Measurements from ENCODE around the gene UNC5C.

UNC5C gene

DNA sequence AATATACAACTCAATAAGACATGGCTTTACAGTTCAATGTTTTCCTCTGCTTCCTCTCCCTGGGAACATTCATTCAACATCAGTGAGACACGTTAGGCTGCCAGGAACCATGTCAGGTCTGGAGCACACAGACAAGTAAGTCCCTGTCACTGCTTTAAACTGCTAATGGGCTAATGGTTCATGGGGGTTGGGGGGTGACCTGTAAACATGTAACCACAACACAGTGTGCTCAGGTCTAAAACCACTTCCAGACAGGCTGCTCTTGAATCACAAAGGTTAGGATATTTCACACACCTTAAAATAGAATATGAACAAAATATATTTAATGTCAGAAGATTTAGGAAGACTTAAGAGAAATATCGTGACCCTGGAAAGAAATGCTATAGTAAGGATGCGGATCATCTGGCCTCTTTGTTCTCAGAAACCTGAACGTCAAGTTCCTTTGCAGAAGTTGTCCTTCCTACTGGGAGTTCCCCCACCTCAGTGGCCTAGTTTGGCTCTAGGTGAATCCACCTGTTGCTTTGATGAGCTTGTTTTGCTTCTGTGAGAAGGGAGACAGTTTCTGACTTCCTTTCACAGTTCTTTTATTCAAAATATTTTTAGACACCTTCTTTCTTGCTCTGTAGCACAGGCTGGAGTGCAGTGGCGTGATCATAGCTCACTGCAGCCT is 359.9 kb downstream of the UNC5C start:
- Histone ChIP-seq H3K4me1 (ENCODE audit: insufficient read depth, low read length, severe bottlenecking) (no peaks in the 10 kb centered on the region), H2AFZ (ENCODE audit: low read length) (no peak overlapping the region), H3K27ac (ENCODE audit: low read depth, low read length, poor library complexity, severe bottlenecking) (no peak overlapping the region), H3K4me3 (ENCODE audit: low read depth, low read length, poor library complexity, severe bottlenecking) (no peak overlapping the region), H3K27me3 (ENCODE audit: insufficient read depth, low read length) (no peaks in the 10 kb centered on the region), H3K36me3 (ENCODE audit: insufficient read depth, low read length) (no peaks in the 10 kb centered on the region), H3K9ac (ENCODE audit: low read length) (no peak overlapping the region), H3K4me2 (ENCODE audit: low read length) (no peak overlapping the region), H3K79me2 (ENCODE audit: insufficient read depth, low read length) (no peaks in the 10 kb centered on the region), H3K9me2 (ENCODE audit: low read depth, low read length) (no peaks in the 10 kb centered on the region), H3K9me3 (ENCODE audit: low read length) (no peaks in the 10 kb centered on the region), H3F3A (ENCODE audit: insufficient read depth, low read length) (no peaks in the 10 kb centered on the region), H4K20me1 (ENCODE audit: insufficient read depth, low read length) (no peaks in the 10 kb centered on the region)
- no peak for TF ChIP-seq EZH2 (IDR thresholded peaks at IDR 0.05; ENCODE audit: borderline replicate concordance, low read length)
- TF ChIP-seq, protein P1, sequence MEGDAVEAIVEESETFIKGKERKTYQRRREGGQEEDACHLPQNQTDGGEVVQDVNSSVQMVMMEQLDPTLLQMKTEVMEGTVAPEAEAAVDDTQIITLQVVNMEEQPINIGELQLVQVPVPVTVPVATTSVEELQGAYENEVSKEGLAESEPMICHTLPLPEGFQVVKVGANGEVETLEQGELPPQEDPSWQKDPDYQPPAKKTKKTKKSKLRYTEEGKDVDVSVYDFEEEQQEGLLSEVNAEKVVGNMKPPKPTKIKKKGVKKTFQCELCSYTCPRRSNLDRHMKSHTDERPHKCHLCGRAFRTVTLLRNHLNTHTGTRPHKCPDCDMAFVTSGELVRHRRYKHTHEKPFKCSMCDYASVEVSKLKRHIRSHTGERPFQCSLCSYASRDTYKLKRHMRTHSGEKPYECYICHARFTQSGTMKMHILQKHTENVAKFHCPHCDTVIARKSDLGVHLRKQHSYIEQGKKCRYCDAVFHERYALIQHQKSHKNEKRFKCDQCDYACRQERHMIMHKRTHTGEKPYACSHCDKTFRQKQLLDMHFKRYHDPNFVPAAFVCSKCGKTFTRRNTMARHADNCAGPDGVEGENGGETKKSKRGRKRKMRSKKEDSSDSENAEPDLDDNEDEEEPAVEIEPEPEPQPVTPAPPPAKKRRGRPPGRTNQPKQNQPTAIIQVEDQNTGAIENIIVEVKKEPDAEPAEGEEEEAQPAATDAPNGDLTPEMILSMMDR (IDR thresholded peaks at IDR 0.05; ENCODE audit: low read length): no peak

DNA sequence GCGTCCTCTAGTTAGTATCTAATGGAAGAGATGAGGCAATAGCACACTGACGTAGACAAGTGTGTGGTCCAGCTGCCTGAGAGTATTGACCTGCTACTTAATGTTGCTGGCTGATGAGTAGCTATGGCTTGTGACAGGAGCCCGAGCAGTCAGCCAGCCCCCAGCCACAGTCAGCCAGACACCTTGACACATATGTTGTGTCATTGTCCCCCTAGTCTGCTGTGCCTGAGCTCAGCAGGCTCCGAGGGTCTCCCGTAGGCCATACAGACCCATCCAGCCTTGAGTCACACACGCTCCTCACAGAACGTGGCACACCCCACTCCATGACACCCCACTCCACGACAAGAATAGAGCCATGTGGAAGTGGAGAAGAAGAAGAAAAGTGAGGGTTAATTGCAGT is 362.1 kb downstream of the UNC5C start:
- no peaks in the 10 kb centered on the region for H3K79me2 ChIP-seq (ENCODE audit: insufficient read depth, low read length)
- H3K9me2 ChIP-seq (ENCODE audit: low read depth, low read length): no peaks in the 10 kb centered on the region
- no peaks in the 10 kb centered on the region for H3K9me3 ChIP-seq (ENCODE audit: low read length)
- no peaks in the 10 kb centered on the region for H3K36me3 ChIP-seq (ENCODE audit: insufficient read depth, low read length)
- H3K9ac ChIP-seq (ENCODE audit: low read length): no peak overlapping the region
- no peaks in the 10 kb centered on the region for H3K27me3 ChIP-seq (ENCODE audit: insufficient read depth, low read length)
- no peak overlapping the region for H2AFZ ChIP-seq (ENCODE audit: low read length)
- H3K4me2 ChIP-seq (ENCODE audit: low read length): no peak overlapping the region
- H3K27ac ChIP-seq (ENCODE audit: low read depth, low read length, poor library complexity, severe bottlenecking): no peak overlapping the region
- no peaks in the 10 kb centered on the region for H3K4me1 ChIP-seq (ENCODE audit: insufficient read depth, low read length, severe bottlenecking)
- no peak overlapping the region for H3K4me3 ChIP-seq (ENCODE audit: low read depth, low read length, poor library complexity, severe bottlenecking)
- TF ChIP-seq, protein P1 (IDR thresholded peaks at IDR 0.05; ENCODE audit: low read length): no peak
- TF ChIP-seq EZH2 (IDR thresholded peaks at IDR 0.05; ENCODE audit: borderline replicate concordance, low read length): no peak
- H3F3A ChIP-seq (ENCODE audit: insufficient read depth, low read length): no peaks in the 10 kb centered on the region
- no peaks in the 10 kb centered on the region for H4K20me1 ChIP-seq (ENCODE audit: insufficient read depth, low read length)

DNA sequence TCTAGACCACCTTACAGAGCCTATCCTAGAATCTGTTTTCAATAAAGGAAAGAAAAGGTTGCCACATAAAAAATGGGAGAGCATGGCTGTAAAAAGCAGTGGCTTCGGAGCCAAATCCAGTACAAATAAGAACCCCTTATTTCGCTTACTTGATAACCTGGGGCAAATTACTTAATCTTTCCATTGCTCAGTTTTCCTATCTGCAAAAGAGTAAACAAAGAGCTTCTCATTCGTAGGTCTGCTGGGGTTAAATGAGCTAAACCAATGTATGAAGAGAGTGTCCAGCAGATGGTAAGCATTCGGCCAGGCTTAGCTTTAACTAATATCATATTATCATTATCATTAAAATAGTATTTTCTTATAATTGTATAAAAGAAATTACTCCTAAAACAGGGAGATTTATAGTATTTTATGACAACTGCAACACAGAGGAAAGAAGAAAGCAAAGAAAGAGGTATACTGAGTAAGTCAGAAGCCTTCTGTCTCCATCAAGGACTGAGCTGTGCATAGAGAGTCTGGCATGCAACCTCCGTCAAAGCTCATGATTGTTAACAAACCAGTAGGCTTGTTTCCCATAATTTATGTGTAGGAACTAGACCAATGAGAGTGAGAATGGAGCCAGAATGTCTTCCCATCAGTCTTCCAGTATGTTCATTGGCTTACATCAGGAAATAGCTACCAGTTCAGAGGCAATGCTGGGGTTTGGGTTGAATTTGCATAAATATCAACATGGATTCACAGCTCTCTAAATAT is 364.9 kb downstream of the UNC5C start:
- Histone ChIP-seq H3K9ac (ENCODE audit: low read length) (no peak overlapping the region), H3K36me3 (ENCODE audit: insufficient read depth, low read length) (no peaks in the 10 kb centered on the region), H2AFZ (ENCODE audit: low read length) (no peak overlapping the region), H3K9me2 (ENCODE audit: low read depth, low read length) (no peaks in the 10 kb centered on the region), H3K27ac (ENCODE audit: low read depth, low read length, poor library complexity, severe bottlenecking) (no peak overlapping the region), H3F3A (ENCODE audit: insufficient read depth, low read length) (no peaks in the 10 kb centered on the region), H3K27me3 (ENCODE audit: insufficient read depth, low read length) (no peaks in the 10 kb centered on the region), H3K79me2 (ENCODE audit: insufficient read depth, low read length) (no peaks in the 10 kb centered on the region), H3K4me2 (ENCODE audit: low read length) (no peak overlapping the region), H3K4me3 (ENCODE audit: low read depth, low read length, poor library complexity, severe bottlenecking) (no peak overlapping the region), H3K9me3 (ENCODE audit: low read length) (no peaks in the 10 kb centered on the region), H3K4me1 (ENCODE audit: insufficient read depth, low read length, severe bottlenecking) (no peaks in the 10 kb centered on the region), H4K20me1 (ENCODE audit: insufficient read depth, low read length) (no peaks in the 10 kb centered on the region)
- TF ChIP-seq, protein P1 (IDR thresholded peaks at IDR 0.05; ENCODE audit: low read length): no peak
- no peak for TF ChIP-seq EZH2 (IDR thresholded peaks at IDR 0.05; ENCODE audit: borderline replicate concordance, low read length)
